Measurements from ENCODE around the gene BRINP3.
"Not testable (repeated sequence)": the region's sequence is repeated elsewhere in the genome, so short reads cannot be mapped to it uniquely, and the experiment has no call there.

BRINP3 gene

GRCh38 chr1:190179817-190180216 is 297.8 kb downstream of the BRINP3 start:
- DNase-seq (ENCODE audit: low spot score): no peak

- no peak for DNase-seq (ENCODE audit: low spot score)
These were observed 298.8 kb downstream of the BRINP3 start for GRCh38 chr1:190178827-190179226.

GRCh38 chr1:190177555-190177954 is 300.1 kb downstream of the BRINP3 start:
- DNase-seq (ENCODE audit: low spot score): no peak

- no peak for DNase-seq (ENCODE audit: low spot score)
These were observed 300.9 kb downstream of the BRINP3 start for GRCh38 chr1:190176776-190177175.

- DNase-seq (ENCODE audit: low spot score): no peak
These were observed 302.3 kb downstream of the BRINP3 start for GRCh38 chr1:190175320-190175719.

- no peak for DNase-seq (ENCODE audit: low spot score)
These were observed 304.8 kb downstream of the BRINP3 start for GRCh38 chr1:190172651-190173430.

- no peak for DNase-seq (ENCODE audit: low spot score)
These were observed 307.3 kb downstream of the BRINP3 start for GRCh38 chr1:190170321-190170720.

- DNase-seq (ENCODE audit: low spot score): no peak
These were observed 308.2 kb downstream of the BRINP3 start for GRCh38 chr1:190169311-190170067.

GRCh38 chr1:190168893-190169280 is 308.8 kb downstream of the BRINP3 start:
- DNase-seq (ENCODE audit: low spot score): no peak

GRCh38 chr1:190168116-190168892 is 309.4 kb downstream of the BRINP3 start:
- no peak for DNase-seq (ENCODE audit: low spot score)

- no peak for DNase-seq (ENCODE audit: low spot score)
These were observed 318.5 kb downstream of the BRINP3 start for GRCh38 chr1:190159146-190159545.

GRCh38 chr1:190154744-190155143 is 322.9 kb downstream of the BRINP3 start:
- no peak for DNase-seq (ENCODE audit: low spot score)

- no peak for DNase-seq (ENCODE audit: low spot score)
These were observed 330.0 kb downstream of the BRINP3 start for GRCh38 chr1:190147616-190148015.

GRCh38 chr1:190144650-190145049 is 333.0 kb downstream of the BRINP3 start:
- DNase-seq (ENCODE audit: low spot score): peak; percentile 11

- peak; percentile 6 for DNase-seq (ENCODE audit: low spot score)
These were observed 337.0 kb downstream of the BRINP3 start for GRCh38 chr1:190140644-190141043.

- DNase-seq (ENCODE audit: low spot score): no peak
These were observed 339.0 kb downstream of the BRINP3 start for GRCh38 chr1:190138702-190139101.

- DNase-seq (ENCODE audit: low spot score): no peak
These were observed 339.4 kb downstream of the BRINP3 start for GRCh38 chr1:190138266-190138665.

GRCh38 chr1:190129366-190129765 is 348.3 kb downstream of the BRINP3 start:
- DNase-seq (ENCODE audit: low spot score): no peak

GRCh38 chr1:190126728-190127127 is 350.9 kb downstream of the BRINP3 start:
- DNase-seq (ENCODE audit: low spot score): no peak

GRCh38 chr1:190124068-190124467 is 353.6 kb downstream of the BRINP3 start:
- DNase-seq (ENCODE audit: low spot score): no peak

GRCh38 chr1:190120564-190120963 is 357.1 kb downstream of the BRINP3 start:
- not testable (repeated sequence) for DNase-seq (ENCODE audit: low spot score)

- DNase-seq (ENCODE audit: low spot score): no peak
These were observed 358.0 kb downstream of the BRINP3 start for GRCh38 chr1:190119683-190120082.

- DNase-seq (ENCODE audit: low spot score): no peak
These were observed 360.7 kb downstream of the BRINP3 start for GRCh38 chr1:190116921-190117320.
